ENCODE results near the gene NAALADL2. TPM values are rescaled to one million over a fixed set of nuclear protein-coding genes. Genes with fewer than 3 reads are reported as not detected.

The NAALADL2 gene
- total and polyA plus RNA-seq, 9 of the 15 experiments (the other 6 are each of a cell fraction or from before 2014, with no cell fraction given) = 0.29 to 1.1 (median 0.79) TPM; not detected in 1

DNA sequence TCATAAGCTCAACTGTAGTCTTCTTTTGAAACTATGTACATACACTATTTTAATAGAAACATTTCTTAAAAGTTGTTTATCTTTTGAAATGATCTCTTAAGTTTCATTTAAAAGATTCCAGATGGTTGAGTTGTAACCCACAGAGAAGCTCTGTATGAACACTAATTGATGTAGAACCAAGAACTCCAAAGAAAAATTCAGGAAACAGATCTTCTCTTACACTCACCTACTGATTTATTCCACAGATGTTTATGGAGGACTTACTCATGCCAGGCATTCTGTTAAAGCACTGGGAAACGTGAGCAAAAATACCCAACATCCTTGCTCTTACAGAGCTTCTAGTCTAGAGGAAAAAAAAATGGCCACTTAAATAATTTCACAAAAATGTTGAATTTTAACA is 551.1 kb downstream of the NAALADL2 start (continued):
- TF ChIP-seq E2F3 (CRISPR knock-in tag; IDR thresholded peaks at IDR 0.05) (no peak), CEBPB (tag; IDR thresholded peaks at IDR 0.05) (no peak), KAT8 (IDR thresholded peaks at IDR 0.05; ENCODE audit: low read depth) (no peak), ILF3 (IDR thresholded peaks at IDR 0.05; ENCODE audit: borderline replicate concordance) (no peak), CBX5 (IDR thresholded peaks at IDR 0.05; ENCODE audit: borderline replicate concordance, low read depth) (no peak), ELF2 (CRISPR knock-in tag; IDR thresholded peaks at IDR 0.05) (no peak)

DNA sequence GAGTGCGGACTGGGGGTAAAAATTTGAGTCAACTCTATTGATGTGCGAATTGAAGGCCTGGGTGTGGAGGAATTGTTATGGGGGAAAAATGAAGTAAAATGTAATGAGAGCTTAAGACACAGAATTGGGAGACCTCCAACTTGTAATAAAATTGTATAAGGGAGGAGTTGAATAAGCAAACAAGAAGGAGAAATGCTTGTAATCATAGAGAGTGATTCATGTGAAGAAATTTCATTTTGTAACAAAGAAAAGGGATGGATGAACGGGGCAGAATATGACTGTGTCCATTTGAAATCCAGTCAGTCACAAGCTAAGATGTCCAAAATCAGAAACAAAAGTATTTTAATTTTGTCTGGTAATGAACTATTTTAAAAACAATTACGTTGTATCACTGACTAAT is 552.3 kb downstream of the NAALADL2 start:
- Histone ChIP-seq H3K4me1 (replicated peaks in 1 of 2; ENCODE audit: control insufficient read depth in 2 of 2, insufficient read depth in 2 of 2, low read length in 2 of 2) (no peaks in the 10 kb centered on the region), H3K9me1 (ENCODE audit: control insufficient read depth, insufficient read depth, low read length) (no peaks in the 10 kb centered on the region), H3K4me3 (no peak overlapping the region), H3K9ac (ENCODE audit: insufficient read depth in 1 of 2, low read depth in 2 of 2, low read length in 2 of 2) (no peak overlapping the region), H2AFZ (ENCODE audit: low read depth, low read length) (no peak overlapping the region), H3K27me3 (ENCODE audit: control insufficient read depth in 2 of 2, insufficient read depth in 2 of 2, low read length in 2 of 2) (no peaks in the 10 kb centered on the region), H3K36me3 (ENCODE audit: control insufficient read depth, insufficient read depth, low read length) (no peaks in the 10 kb centered on the region), H3K9me3 (replicated peaks; ENCODE audit: control insufficient read depth, insufficient read depth, low read depth, low read length) (no peaks in the 10 kb centered on the region), H4K20me1 (replicated peaks; ENCODE audit: control insufficient read depth, insufficient read depth, low read length) (no peaks in the 10 kb centered on the region), H3K27ac (ENCODE audit: extremely low read depth, low read depth, low read length) (no peak overlapping the region), H3K79me2 (ENCODE audit: control insufficient read depth, insufficient read depth, low read length) (no peaks in the 10 kb centered on the region), H3K4me2 (ENCODE audit: insufficient read depth, low read length) (no peak overlapping the region)
- intact Hi-C loops (cut with micrococcal nuclease) = no loop called here
- no peak for FAIRE-seq
- ATAC-seq = no peak
- 2% methylated on average over 4 of the region's 4 CpGs for WGBS (ENCODE audit: insufficient coverage, low coverage, missing lambda C conversion rate)
- BruUV-seq (replicated peaks) = no TSS peak
- no peak for DNase-seq (ENCODE audit: extremely low read depth in 1 of 4, low spot score in 3 of 4)
- in situ Hi-C loops (cut with MboI) = no loop called here
- ChIA-PET POLR2A (no interaction called here), CTCF (ENCODE audit: low intra/inter-chr PET ratio) (no interaction called here)
- TF ChIP-seq HCFC1 (IDR thresholded peaks at IDR 0.05; ENCODE audit: low read depth, low read length) = no peak
- TF ChIP-seq, protein P1, sequence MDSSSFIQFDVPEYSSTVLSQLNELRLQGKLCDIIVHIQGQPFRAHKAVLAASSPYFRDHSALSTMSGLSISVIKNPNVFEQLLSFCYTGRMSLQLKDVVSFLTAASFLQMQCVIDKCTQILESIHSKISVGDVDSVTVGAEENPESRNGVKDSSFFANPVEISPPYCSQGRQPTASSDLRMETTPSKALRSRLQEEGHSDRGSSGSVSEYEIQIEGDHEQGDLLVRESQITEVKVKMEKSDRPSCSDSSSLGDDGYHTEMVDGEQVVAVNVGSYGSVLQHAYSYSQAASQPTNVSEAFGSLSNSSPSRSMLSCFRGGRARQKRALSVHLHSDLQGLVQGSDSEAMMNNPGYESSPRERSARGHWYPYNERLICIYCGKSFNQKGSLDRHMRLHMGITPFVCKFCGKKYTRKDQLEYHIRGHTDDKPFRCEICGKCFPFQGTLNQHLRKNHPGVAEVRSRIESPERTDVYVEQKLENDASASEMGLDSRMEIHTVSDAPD (CRISPR knock-in tag; IDR thresholded peaks at IDR 0.05) = no peak
- no peak for TF ChIP-seq GTF2F1 (IDR thresholded peaks at IDR 0.05; ENCODE audit: low read depth, low read length)
- TF ChIP-seq NR3C1 (CRISPR knock-in tag; IDR thresholded peaks at IDR 0.05) = no peak
- no peak for TF ChIP-seq GTF2A2 (tag; IDR thresholded peaks at IDR 0.05)
- TF ChIP-seq, protein P2, sequence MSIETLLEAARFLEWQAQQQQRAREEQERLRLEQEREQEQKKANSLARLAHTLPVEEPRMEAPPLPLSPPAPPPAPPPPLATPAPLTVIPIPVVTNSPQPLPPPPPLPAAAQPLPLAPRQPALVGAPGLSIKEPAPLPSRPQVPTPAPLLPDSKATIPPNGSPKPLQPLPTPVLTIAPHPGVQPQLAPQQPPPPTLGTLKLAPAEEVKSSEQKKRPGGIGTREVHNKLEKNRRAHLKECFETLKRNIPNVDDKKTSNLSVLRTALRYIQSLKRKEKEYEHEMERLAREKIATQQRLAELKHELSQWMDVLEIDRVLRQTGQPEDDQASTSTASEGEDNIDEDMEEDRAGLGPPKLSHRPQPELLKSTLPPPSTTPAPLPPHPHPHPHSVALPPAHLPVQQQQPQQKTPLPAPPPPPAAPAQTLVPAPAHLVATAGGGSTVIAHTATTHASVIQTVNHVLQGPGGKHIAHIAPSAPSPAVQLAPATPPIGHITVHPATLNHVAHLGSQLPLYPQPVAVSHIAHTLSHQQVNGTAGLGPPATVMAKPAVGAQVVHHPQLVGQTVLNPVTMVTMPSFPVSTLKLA (conservative IDR thresholded peaks at IDR 0.05) = no peak
